Type B pancreatic cell (in vitro differentiated cells): ENCODE results near the gene PCDH18. TPM values are rescaled to one million over a fixed set of nuclear protein-coding genes. Genes with fewer than 3 reads are reported as not detected.

ENCODE experiments used
- DNase-seq: peaks from one replicate; pipeline ENCODE4 v3.0.0; 2021; ENCODE audit warnings: mixed read lengths; ENCODE audit not compliant: unreplicated experiment; ENCODE audit errors: extremely low spot score
- H3K27ac Mint-ChIP-seq: 2 replicates; pipeline ENCODE4 v1.8.0; 2021; ENCODE audit warnings: mild to moderate bottlenecking, mixed read lengths
- H3K27me3 Mint-ChIP-seq: 2 replicates; pipeline ENCODE4 v1.8.0; 2021; ENCODE audit warnings: mixed read lengths
- H3K36me3 Mint-ChIP-seq: 2 replicates; pipeline ENCODE4 v1.8.0; 2021; ENCODE audit warnings: mixed read lengths
- H3K4me1 Mint-ChIP-seq: one replicate; pipeline ENCODE4 v1.8.0; 2021; ENCODE audit warnings: mixed read lengths; ENCODE audit not compliant: unreplicated experiment
- H3K4me3 Mint-ChIP-seq: 2 replicates; pipeline ENCODE4 v1.8.0; 2021; ENCODE audit warnings: mild to moderate bottlenecking, mixed read lengths
- H3K9me3 Mint-ChIP-seq: 2 replicates; pipeline ENCODE4 v1.8.0; 2021; ENCODE audit warnings: mixed read lengths
- CTCF ChIP-seq: fragments of 200-600 bp; sonication (generic); conservative IDR thresholded peaks from 2 replicates; pipeline ENCODE4 v1.5.0; 2021; ENCODE audit warnings: antibody characterized with exemption, mild to moderate bottlenecking
- total RNA-seq: library from RNA; stranded (reverse); gene quantifications from 2 replicates; pipeline ENCODE4 v1.2.1, GENCODE V29; 2021; ENCODE audit warnings: low replicate concordance

The PCDH18 gene
- total RNA-seq, 1 donor from 2014 or later = 91.8 TPM

- Mint-ChIP-seq H3K27ac (no peak overlapping the region), H3K9me3 (peaks cover 8% of the 10 kb centered on the region), H3K4me3 (no peak overlapping the region), H3K27me3 (no peaks in the 10 kb centered on the region), H3K36me3 (peaks cover 4% of the 10 kb centered on the region), H3K4me1 (no peaks in the 10 kb centered on the region)
- DNase-seq = no peak
- TF ChIP-seq CTCF = no peak
Observed at GRCh38 chr4:137559801-137560200, 27.5 kb upstream of the PCDH18 start.

- no peaks in the 10 kb centered on the region for H3K4me1 Mint-ChIP-seq
- no peak for DNase-seq
- H3K9me3 Mint-ChIP-seq = peaks cover 8% of the 10 kb centered on the region
- no peaks in the 10 kb centered on the region for H3K27me3 Mint-ChIP-seq
- H3K36me3 Mint-ChIP-seq = peaks cover 4% of the 10 kb centered on the region
- TF ChIP-seq CTCF = no peak
- H3K27ac Mint-ChIP-seq = no peak overlapping the region
- H3K4me3 Mint-ChIP-seq = no peak overlapping the region
Observed at GRCh38 chr4:137558951-137559350, 26.7 kb upstream of the PCDH18 start.

GRCh38 chr4:137545461-137545861 lies 13.2 kb upstream of the PCDH18 start:
- Mint-ChIP-seq H3K27me3 (no peaks in the 10 kb centered on the region), H3K27ac (no peak overlapping the region), H3K4me3 (no peak overlapping the region), H3K9me3 (peaks cover 5% of the 10 kb centered on the region), H3K4me1 (peaks cover 32% of the 10 kb centered on the region), H3K36me3 (no peaks in the 10 kb centered on the region)
- no peak for DNase-seq
- no peak for TF ChIP-seq CTCF

GRCh38 chr4:137543648-137544047 lies 11.4 kb upstream of the PCDH18 start:
- Mint-ChIP-seq H3K9me3 (peaks cover 5% of the 10 kb centered on the region), H3K4me1 (peaks cover 32% of the 10 kb centered on the region), H3K27me3 (no peaks in the 10 kb centered on the region), H3K36me3 (no peaks in the 10 kb centered on the region), H3K27ac (no peak overlapping the region), H3K4me3 (no peak overlapping the region)
- TF ChIP-seq CTCF = no peak
- DNase-seq = no peak

GRCh38 chr4:137543198-137543597 lies 10.9 kb upstream of the PCDH18 start:
- Mint-ChIP-seq H3K4me1 (peaks cover 32% of the 10 kb centered on the region), H3K4me3 (no peak overlapping the region), H3K27ac (no peak overlapping the region), H3K27me3 (no peaks in the 10 kb centered on the region), H3K9me3 (peaks cover 5% of the 10 kb centered on the region), H3K36me3 (no peaks in the 10 kb centered on the region)
- no peak for DNase-seq
- no peak for TF ChIP-seq CTCF
